WI38 (cell line): ENCODE results near the gene CDKAL1.
"Not testable (repeated sequence)": the region's sequence is repeated elsewhere in the genome, so short reads cannot be mapped to it uniquely, and the experiment has no call there.

Source experiments
- H3K4me3 ChIP-seq: 2 replicates; pipeline ENCODE4 v1.5.1; 2011; ENCODE audit warnings: low read depth, mild to moderate bottlenecking, control low read depth, low read length
- TF ChIP-seq, protein P1 (sequence below): IDR thresholded peaks from 2 replicates; pipeline ENCODE4 v1.5.1; 2012; ENCODE audit warnings: low read depth, mild to moderate bottlenecking, control low read depth, low read length

CDKAL1 gene

GRCh38 chr6:21048047-21048446 lies 513.8 kb downstream of the CDKAL1 start:
- TF ChIP-seq, protein P1, sequence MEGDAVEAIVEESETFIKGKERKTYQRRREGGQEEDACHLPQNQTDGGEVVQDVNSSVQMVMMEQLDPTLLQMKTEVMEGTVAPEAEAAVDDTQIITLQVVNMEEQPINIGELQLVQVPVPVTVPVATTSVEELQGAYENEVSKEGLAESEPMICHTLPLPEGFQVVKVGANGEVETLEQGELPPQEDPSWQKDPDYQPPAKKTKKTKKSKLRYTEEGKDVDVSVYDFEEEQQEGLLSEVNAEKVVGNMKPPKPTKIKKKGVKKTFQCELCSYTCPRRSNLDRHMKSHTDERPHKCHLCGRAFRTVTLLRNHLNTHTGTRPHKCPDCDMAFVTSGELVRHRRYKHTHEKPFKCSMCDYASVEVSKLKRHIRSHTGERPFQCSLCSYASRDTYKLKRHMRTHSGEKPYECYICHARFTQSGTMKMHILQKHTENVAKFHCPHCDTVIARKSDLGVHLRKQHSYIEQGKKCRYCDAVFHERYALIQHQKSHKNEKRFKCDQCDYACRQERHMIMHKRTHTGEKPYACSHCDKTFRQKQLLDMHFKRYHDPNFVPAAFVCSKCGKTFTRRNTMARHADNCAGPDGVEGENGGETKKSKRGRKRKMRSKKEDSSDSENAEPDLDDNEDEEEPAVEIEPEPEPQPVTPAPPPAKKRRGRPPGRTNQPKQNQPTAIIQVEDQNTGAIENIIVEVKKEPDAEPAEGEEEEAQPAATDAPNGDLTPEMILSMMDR = no peak
- H3K4me3 ChIP-seq = no peak overlapping the region

- TF ChIP-seq, protein P1 = no peak
- H3K4me3 ChIP-seq = no peak overlapping the region
These were observed 514.9 kb downstream of the CDKAL1 start for GRCh38 chr6:21049148-21049547.

DNA sequence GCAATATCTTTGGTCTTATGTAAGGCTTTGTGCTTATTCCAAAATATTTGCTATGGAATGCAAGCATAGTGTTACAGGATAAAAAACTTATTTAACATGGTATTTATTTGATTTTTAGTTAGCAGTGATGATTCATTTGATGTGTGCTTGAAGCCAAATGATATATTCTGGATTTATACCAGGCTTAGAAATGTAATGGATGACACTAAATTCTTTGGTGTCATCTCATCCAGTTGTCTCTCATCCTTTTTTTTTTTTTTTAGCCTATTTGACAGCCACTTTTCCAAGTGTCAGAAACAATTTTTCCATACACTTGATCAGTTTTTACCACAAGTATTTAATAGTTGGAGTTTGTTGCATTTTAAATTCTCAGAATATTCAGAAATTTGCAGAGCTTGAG lies 515.3 kb downstream of the CDKAL1 start:
- TF ChIP-seq, protein P1 = no peak

GRCh38 chr6:21050935-21051334 lies 516.7 kb downstream of the CDKAL1 start:
- TF ChIP-seq, protein P1 = no peak

More for the DNA sequence above, 515.3 kb downstream of the CDKAL1 start:
- H3K4me3 ChIP-seq = no peak overlapping the region

DNA sequence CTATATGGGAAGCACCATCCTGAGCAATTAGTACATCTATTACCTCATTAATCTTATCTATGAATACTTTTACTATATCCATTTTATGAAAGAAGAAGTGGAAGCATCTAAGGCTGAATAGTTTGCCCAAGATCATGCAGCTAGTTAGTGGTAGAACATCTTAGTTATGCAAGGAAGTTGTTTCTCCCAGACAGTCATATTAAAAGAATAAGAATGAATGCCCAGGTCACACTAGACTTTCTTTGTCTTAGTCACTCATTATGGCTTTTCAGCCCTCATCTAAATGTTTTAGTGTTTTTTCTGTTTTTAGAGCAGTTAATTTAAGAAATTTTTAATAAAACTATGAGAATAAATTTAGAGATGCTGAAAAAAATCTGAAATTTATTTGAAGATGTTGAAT lies 517.5 kb downstream of the CDKAL1 start:
- H3K4me3 ChIP-seq = no peak overlapping the region
- TF ChIP-seq, protein P1 = no peak

More at GRCh38 chr6:21050935-21051334, 516.7 kb downstream of the CDKAL1 start:
- H3K4me3 ChIP-seq = no peak overlapping the region

- TF ChIP-seq, protein P1 = no peak
- H3K4me3 ChIP-seq = no peak overlapping the region
These were observed 519.4 kb downstream of the CDKAL1 start for GRCh38 chr6:21053612-21054011.

DNA sequence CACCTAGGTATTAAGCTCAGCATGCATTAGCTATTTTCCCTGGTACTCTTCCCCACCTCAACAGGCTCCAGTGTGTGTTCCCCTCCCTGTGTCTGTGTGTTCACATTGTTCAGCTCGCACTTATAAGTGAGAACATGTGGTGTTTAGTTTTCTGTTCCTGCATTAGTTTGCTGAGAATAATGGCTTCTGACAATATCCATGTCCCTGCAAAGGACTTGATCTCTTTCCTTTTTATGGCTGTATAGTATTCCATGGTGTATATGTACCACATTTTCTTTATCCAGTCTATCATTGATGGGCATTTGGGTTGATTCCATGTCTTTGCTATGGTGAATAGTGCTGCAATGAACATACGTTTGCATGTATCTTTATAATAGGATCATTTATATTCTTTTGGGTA lies 521.2 kb downstream of the CDKAL1 start:
- not testable (repeated sequence) for H3K4me3 ChIP-seq

DNA sequence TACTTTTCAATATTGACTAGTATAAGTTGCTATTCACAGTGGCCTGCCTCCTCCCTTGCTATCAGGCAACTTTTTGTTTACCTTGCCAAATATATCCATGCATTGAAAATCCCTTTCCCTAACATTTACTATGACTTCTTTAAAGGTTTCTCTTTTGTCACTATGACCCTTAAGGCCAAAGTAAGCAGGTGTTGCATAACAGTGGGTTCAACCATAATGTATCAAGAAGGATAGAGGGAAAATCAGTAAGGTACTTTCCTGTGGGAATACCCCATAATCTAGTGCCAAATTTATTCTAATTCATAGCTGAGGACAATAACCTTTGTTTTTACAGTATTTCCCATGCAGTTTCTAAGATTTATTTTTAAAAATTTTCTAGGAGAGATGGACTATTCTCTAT lies 527.6 kb downstream of the CDKAL1 start:
- no peak overlapping the region for H3K4me3 ChIP-seq
- TF ChIP-seq, protein P1 = no peak
